GM21423 (cell line): Measurements from ENCODE around the gene KIAA0513.

Source experiments
- ATAC-seq: cut with Tn5 transposase; IDR thresholded peaks from one replicate; pipeline ENCODE4 v1.9.1; 2021; ENCODE audit warnings: mild to moderate bottlenecking, moderate library complexity; ENCODE audit not compliant: unreplicated experiment

The KIAA0513 gene

GRCh38 chr16:85027349-85027957 is at the start of gene KIAA0513:
TSS of gene KIAA0513 (plus strand) at chr16:85027795. CDS start at chr16:85067072, 39,277 bp downstream.
- peak; percentile 82 for ATAC-seq

GRCh38 chr16:84979516-84979915 is 48.1 kb upstream of the KIAA0513 start:
- ATAC-seq, result no peak

GRCh38 chr16:84982434-84982833 is 45.2 kb upstream of the KIAA0513 start:
- no peak for ATAC-seq

- no peak for ATAC-seq
Observed at GRCh38 chr16:84985079-84986065, 42.2 kb upstream of the KIAA0513 start.

GRCh38 chr16:84986102-84986501 is 41.5 kb upstream of the KIAA0513 start:
- no peak for ATAC-seq

- ATAC-seq, result no peak
Observed at GRCh38 chr16:84986879-84987278, 40.7 kb upstream of the KIAA0513 start.

- ATAC-seq, result no peak
Observed at GRCh38 chr16:84988328-84989080, 39.1 kb upstream of the KIAA0513 start.

- no peak for ATAC-seq
Observed at GRCh38 chr16:84989749-84990620, 37.6 kb upstream of the KIAA0513 start.

- no peak for ATAC-seq
Observed at GRCh38 chr16:84990782-84991181, 36.8 kb upstream of the KIAA0513 start.

- no peak for ATAC-seq
Observed at GRCh38 chr16:84992717-84993075, 34.9 kb upstream of the KIAA0513 start.

- no peak for ATAC-seq
Observed at GRCh38 chr16:84993926-84994325, 33.7 kb upstream of the KIAA0513 start.

GRCh38 chr16:84995663-84996062 is 31.9 kb upstream of the KIAA0513 start:
- ATAC-seq, result no peak

GRCh38 chr16:84996365-84996764 is 31.2 kb upstream of the KIAA0513 start:
- no peak for ATAC-seq

GRCh38 chr16:84999200-84999599 is 28.4 kb upstream of the KIAA0513 start:
- no peak for ATAC-seq

GRCh38 chr16:84999857-85000480 is 27.6 kb upstream of the KIAA0513 start:
- no peak for ATAC-seq

- ATAC-seq, result no peak
Observed at GRCh38 chr16:85002099-85002541, 25.5 kb upstream of the KIAA0513 start.

GRCh38 chr16:85002608-85003007 is 25.0 kb upstream of the KIAA0513 start:
- no peak for ATAC-seq

- ATAC-seq, result no peak
Observed at GRCh38 chr16:85003076-85003475, 24.5 kb upstream of the KIAA0513 start.

- ATAC-seq, result no peak
Observed at GRCh38 chr16:85003725-85004586, 23.6 kb upstream of the KIAA0513 start.
